Activated CD4-positive, alpha-beta T cell treated with anti-CD3 and anti-CD28 coated beads for 36 hours (primary cell): ENCODE measurements around the gene SLFN12L. TPM values are rescaled to one million over a fixed set of nuclear protein-coding genes. Genes with fewer than 3 reads are reported as not detected.
"Not testable (repeated sequence)": the region's sequence is repeated elsewhere in the genome, so short reads cannot be mapped to it uniquely, and the experiment has no call there.

Experiments
- ATAC-seq: fragments of 200-7000 bp; cut with Tn5 transposase; one replicate; pipeline ENCODE4 v1.10.0; 2021; ENCODE audit warnings: mild to moderate bottlenecking, moderate library complexity
- CTCF ChIA-PET: fragments of 350-600 bp; sonication (Branson Sonifier 250); formaldehyde crosslinking; loops from one replicate; lab custom pipeline; 2021; ENCODE audit warnings: antibody characterized with exemption; lab: Charles Lee
- POLR2A ChIA-PET: fragments of 350-600 bp; sonication (Branson Sonifier 250); formaldehyde crosslinking; loops from one replicate; lab custom pipeline; 2021; ENCODE audit warnings: antibody characterized with exemption, inconsistent platforms; lab: Charles Lee
- DNase-seq: peaks from one replicate; pipeline ENCODE4 v3.0.0-alpha.2; 2020
- H3K27ac Mint-ChIP-seq: one replicate; pipeline ENCODE4 v1.8.0; 2021; ENCODE audit warnings: mixed read lengths
- H3K27me3 Mint-ChIP-seq: one replicate; pipeline ENCODE4 v1.8.0; 2021; ENCODE audit warnings: mixed read lengths
- H3K36me3 Mint-ChIP-seq: one replicate; pipeline ENCODE4 v1.8.0; 2021; ENCODE audit warnings: low read depth, mixed read lengths
- H3K4me1 Mint-ChIP-seq: one replicate; pipeline ENCODE4 v1.8.0; 2021; ENCODE audit warnings: mixed read lengths
- H3K4me3 Mint-ChIP-seq: one replicate; pipeline ENCODE4 v1.8.0; 2021; ENCODE audit warnings: mild to moderate bottlenecking, moderate library complexity, mixed read lengths
- H3K9me3 Mint-ChIP-seq: one replicate; pipeline ENCODE4 v1.8.0; 2021; ENCODE audit warnings: low read depth, mixed read lengths
- intact Hi-C, 2 experiments: fragments of 100-400 bp; cut with DNase I in 1 of 2; cut with micrococcal nuclease in 1 of 2; formaldehyde crosslinking; loops; one replicate each; pipeline versions ENCODE4 v1.14.2 to v1.15.1; 2022 to 2024; cut with DNase I, micrococcal nuclease
- total RNA-seq, 2 experiments: library from RNA; stranded (reverse); gene quantifications; one replicate each; pipeline ENCODE4 v1.2.3, GENCODE V29; 2021

SLFN12L gene
- total RNA-seq, 2 experiments from 2014 or later = 23.3 to 23.7 TPM

GRCh38 chr17:35476283-35476820 lies 61.1 kb downstream of the SLFN12L start:
- POLR2A ChIA-PET = no interaction called here
- Mint-ChIP-seq H3K27ac (no peak overlapping the region), H3K9me3 (peaks cover 43% of the 10 kb centered on the region), H3K36me3 (peaks cover 76% of the 10 kb centered on the region), H3K4me3 (no peak overlapping the region), H3K27me3 (no peaks in the 10 kb centered on the region), H3K4me1 (peaks cover 14% of the 10 kb centered on the region)
- intact Hi-C loops = no loop called here
- CTCF ChIA-PET = no interaction called here
- ATAC-seq = no peak
- no peak for DNase-seq

DNA sequence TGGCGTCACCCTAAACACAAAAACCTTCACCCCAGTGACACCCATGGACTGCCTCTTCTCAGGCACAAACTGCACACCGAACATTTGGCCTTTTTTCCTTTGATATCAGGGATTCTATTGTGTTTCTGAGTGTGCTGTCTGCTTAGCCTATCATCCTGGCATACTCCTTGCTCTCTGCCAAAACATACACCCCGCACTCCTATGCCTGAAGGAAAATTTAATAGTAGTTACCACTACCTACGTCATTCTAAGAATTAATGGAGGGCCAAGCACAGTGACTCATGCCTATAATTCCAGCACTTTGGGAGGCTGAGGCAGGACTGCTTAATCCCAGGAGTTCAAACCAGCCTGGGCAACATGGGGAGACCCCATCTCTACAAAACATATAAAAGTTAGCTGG lies 69.0 kb downstream of the SLFN12L start:
- H3K36me3 Mint-ChIP-seq = peaks cover 24% of the 10 kb centered on the region
- no peaks in the 10 kb centered on the region for H3K27me3 Mint-ChIP-seq
- ATAC-seq = no peak
- H3K9me3 Mint-ChIP-seq = peaks cover 24% of the 10 kb centered on the region
- intact Hi-C loops = no loop called here
- POLR2A ChIA-PET = no interaction called here
- no peak overlapping the region for H3K27ac Mint-ChIP-seq
- no peak for DNase-seq
- H3K4me3 Mint-ChIP-seq = no peak overlapping the region
- peaks cover 22% of the 10 kb centered on the region for H3K4me1 Mint-ChIP-seq
- CTCF ChIA-PET = interaction anchor here (0.6 to 1.2 kb wide), 3 partner anchors 11 to 134 kb away, joined by 3 to 4 read pairs (median 3); no protein-coding TSS in a partner anchor

- H3K27ac Mint-ChIP-seq = peak overlapping the region; percentile 6
- CTCF ChIA-PET = interaction anchor here (1.2 to 1.6 kb wide), 3 partner anchors 10 to 156 kb away, joined by 3 to 4 read pairs (median 4); no protein-coding TSS in a partner anchor
- peaks cover 18% of the 10 kb centered on the region for H3K36me3 Mint-ChIP-seq
Observed at GRCh38 chr17:35467824-35468223, 69.7 kb downstream of the SLFN12L start.

DNA sequence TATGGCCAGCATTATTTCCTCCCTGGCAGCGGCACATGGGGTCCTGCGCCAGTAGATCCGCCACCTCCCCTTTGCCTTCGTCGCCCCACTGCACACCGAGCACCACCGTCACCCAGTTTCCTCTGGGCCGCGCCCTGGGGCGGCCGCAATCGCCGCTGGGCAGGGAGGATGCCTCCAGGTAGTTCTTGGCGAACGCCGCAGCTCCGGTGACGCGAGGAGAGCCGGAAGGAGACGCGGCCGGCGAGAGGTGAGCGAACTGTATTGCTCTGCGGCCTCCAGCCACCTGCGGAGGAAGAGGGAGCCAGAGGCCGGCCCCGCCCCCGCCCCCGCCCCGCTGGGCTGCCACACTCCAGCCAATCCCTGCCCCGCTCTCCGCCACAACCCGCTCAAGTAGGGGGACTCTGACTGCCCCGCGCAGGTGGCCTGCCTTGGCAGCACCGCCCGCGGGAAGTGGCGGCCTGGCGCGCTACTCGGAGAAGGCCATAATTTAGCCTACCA lies 77.1 kb downstream of the SLFN12L start:
- POLR2A ChIA-PET = no interaction called here
- peak overlapping the region; percentile 39 for H3K4me3 Mint-ChIP-seq

More at GRCh38 chr17:35467824-35468223, 69.7 kb downstream of the SLFN12L start:
- Mint-ChIP-seq H3K27me3 (no peaks in the 10 kb centered on the region), H3K4me3 (no peak overlapping the region), H3K9me3 (peaks cover 24% of the 10 kb centered on the region), H3K4me1 (peaks cover 22% of the 10 kb centered on the region)
- no peak for DNase-seq
- ATAC-seq = peak; percentile 42
- POLR2A ChIA-PET = no interaction called here
- intact Hi-C loops = no loop called here

DNA sequence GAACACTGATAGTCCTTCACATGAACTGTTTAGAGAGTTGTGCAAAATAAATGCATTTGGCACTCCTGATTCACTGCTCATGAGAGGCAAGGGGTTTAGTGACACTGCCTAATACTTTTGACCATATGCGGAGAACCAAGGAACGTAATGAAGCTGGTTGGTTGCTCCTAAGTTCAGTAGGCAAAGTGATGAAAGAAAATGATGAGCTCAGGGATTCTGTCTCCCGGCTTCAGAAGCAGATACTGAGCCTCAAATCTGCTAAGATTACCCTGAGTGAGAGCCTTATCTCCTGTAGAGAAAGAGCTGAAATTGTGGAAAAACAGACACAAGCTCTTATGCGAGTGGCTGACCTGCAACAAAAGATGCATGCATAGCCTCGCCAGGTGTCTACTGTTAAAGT lies 83.4 kb downstream of the SLFN12L start:
- intact Hi-C loops, H3K27me3 Mint-ChIP-seq, DNase-seq: not testable (repeated sequence)

More for the DNA sequence above, 77.1 kb downstream of the SLFN12L start:
- Mint-ChIP-seq H3K27me3 (no peaks in the 10 kb centered on the region), H3K36me3 (peaks cover 14% of the 10 kb centered on the region), H3K9me3 (peaks cover 9% of the 10 kb centered on the region), H3K27ac (peak overlapping the region; percentile 68), H3K4me1 (peaks cover 13% of the 10 kb centered on the region)
- intact Hi-C loops = no loop called here
- CTCF ChIA-PET = no interaction called here
- peak; percentile 82 for ATAC-seq
- DNase-seq = peak; percentile 62

DNA sequence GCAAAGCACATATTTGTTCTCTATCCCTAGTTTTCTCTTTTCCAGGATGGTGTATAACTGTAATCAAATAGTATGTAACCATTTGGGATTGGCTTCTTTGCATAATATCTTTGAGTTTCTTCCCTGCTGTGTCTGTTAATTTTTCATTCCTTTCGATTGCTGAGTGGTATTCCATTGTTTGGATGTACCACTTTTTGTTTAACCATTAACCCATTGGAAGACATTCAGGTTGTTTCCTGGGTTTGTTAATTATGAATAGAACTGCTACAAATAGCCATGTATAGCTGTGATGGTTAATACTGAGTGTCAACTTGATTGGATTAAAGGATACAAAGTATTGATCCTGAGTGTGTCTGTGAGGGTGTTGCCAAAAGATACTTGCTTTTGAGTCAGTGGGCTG lies 84.3 kb downstream of the SLFN12L start:
- POLR2A ChIA-PET = no interaction called here
- H3K9me3 Mint-ChIP-seq = no peaks in the 10 kb centered on the region

More for the DNA sequence above, 83.4 kb downstream of the SLFN12L start:
- CTCF ChIA-PET, H3K4me1 Mint-ChIP-seq, ATAC-seq, H3K9me3 Mint-ChIP-seq, H3K36me3 Mint-ChIP-seq, H3K27ac Mint-ChIP-seq, H3K4me3 Mint-ChIP-seq: not testable (repeated sequence)
- POLR2A ChIA-PET = interaction anchor here (0.6 kb wide), 1 partner anchor 115 kb away, joined by 4 read pairs; no protein-coding TSS in a partner anchor

GRCh38 chr17:35449371-35449931 lies 88.0 kb downstream of the SLFN12L start:
- CTCF ChIA-PET = interaction anchor here (0.7 kb wide), 1 partner anchor 340 kb away, joined by 3 read pairs; no protein-coding TSS in a partner anchor
- no peak overlapping the region for H3K4me3 Mint-ChIP-seq
- no peak for DNase-seq

More for the DNA sequence above, 84.3 kb downstream of the SLFN12L start:
- no peak overlapping the region for H3K4me3 Mint-ChIP-seq
- no peak for DNase-seq
- H3K27ac Mint-ChIP-seq = no peak overlapping the region
- ATAC-seq = no peak
- no peaks in the 10 kb centered on the region for H3K27me3 Mint-ChIP-seq
- peaks cover 1% of the 10 kb centered on the region for H3K4me1 Mint-ChIP-seq
- intact Hi-C loops = no loop called here
- no peaks in the 10 kb centered on the region for H3K36me3 Mint-ChIP-seq
- CTCF ChIA-PET = no interaction called here

DNA sequence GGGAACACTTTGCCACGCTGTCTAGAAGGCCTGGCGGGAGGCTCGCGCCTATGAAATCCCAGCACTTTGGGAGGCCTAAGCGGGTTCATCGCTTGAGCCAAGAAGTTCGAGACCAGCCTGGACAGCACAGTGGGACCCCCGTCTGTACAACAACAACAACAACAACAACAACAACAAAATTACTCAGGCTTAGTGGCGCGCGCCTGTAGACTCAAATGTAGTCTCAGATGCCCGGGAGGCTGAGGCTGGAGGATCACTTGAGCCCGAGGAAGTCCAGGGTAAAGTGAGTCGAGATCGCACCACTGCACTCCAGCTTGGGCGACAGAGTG lies 88.6 kb downstream of the SLFN12L start:
- ChIA-PET CTCF (interaction anchor here (0.7 to 1.3 kb wide), 8 partner anchors 21 to 341 kb away, joined by 3 to 4 read pairs (median 3); no protein-coding TSS in a partner anchor), POLR2A (no interaction called here)
- no peaks in the 10 kb centered on the region for H3K9me3 Mint-ChIP-seq
- H3K36me3 Mint-ChIP-seq = no peaks in the 10 kb centered on the region
- intact Hi-C loops = loop anchor here (1.0 to 5.0 kb wide), 9 partner anchors 16 to 204 kb away; partner anchors contain the start of genes SLFN11 (in 1 of the 2) and SLFN12L (in 1 of the 2)
- DNase-seq (no peak), ATAC-seq (no peak)
- peaks cover 15% of the 10 kb centered on the region for H3K4me1 Mint-ChIP-seq
- H3K27ac Mint-ChIP-seq = no peak overlapping the region
- peak overlapping the region; percentile 46 for H3K4me3 Mint-ChIP-seq
- no peaks in the 10 kb centered on the region for H3K27me3 Mint-ChIP-seq

More at GRCh38 chr17:35449371-35449931, 88.0 kb downstream of the SLFN12L start:
- no peak overlapping the region for H3K27ac Mint-ChIP-seq
- intact Hi-C loops = loop anchor here (2.0 to 5.0 kb wide), 4 partner anchors 37 to 137 kb away; partner anchors contain the start of gene SLFN12L (in 1 of the 2)
- no peaks in the 10 kb centered on the region for H3K27me3 Mint-ChIP-seq
- H3K4me1 Mint-ChIP-seq = peaks cover 15% of the 10 kb centered on the region
- ATAC-seq = no peak
- H3K9me3 Mint-ChIP-seq = no peaks in the 10 kb centered on the region
- POLR2A ChIA-PET = no interaction called here
- no peaks in the 10 kb centered on the region for H3K36me3 Mint-ChIP-seq

DNA sequence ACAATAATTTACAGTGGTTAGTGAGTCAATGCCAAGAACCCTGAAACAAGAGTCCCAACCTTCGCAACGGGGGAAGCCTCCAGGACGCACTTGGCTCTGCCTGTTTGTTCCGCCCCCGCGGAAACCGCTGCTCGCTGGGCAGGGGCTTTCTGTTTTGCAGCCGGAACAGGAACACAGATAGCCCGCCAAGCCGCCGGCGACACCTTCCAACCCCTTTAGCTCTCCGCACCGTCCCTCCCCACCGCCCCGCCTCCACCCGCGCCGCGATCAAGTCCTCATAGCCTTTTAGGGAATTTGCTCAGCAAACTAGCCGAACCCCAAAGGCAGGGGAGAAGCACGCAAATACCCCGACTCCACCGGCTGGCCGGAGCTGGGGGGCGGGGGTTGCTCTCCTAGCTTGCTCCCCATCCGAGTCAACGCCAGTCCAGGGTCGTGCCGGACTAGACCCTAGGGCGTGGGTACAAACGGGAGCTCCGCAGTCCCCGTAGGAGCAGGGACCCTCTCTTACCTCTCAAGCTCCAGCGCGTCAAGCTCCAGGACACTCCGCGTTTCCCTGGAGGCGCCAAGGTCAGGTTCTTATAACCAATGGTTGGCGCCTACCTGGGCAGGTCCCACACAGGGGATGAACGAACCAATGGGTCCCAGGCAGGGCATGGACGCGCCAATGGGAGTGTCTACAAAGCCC lies 89.1 kb downstream of the SLFN12L start, which contains the start of gene SLFN13:
Gene SLFN13, minus strand, starts transcription at position 553 of the 685 bp plus-strand sequence. CDS start 3,086 bp downstream, outside the sequence.
- peak within 1 kb of the TSS; percentile 46 for H3K4me3 Mint-ChIP-seq
- peaks cover 15% of the 10 kb centered on the region for H3K4me1 Mint-ChIP-seq
- ChIA-PET POLR2A (interaction anchor here (0.6 to 1.0 kb wide), 4 partner anchors 39 to 234 kb away, joined by 3 to 6 read pairs (median 4); no protein-coding TSS in a partner anchor), CTCF (interaction anchor here (0.7 to 1.3 kb wide), 8 partner anchors 22 to 308 kb away, joined by 3 to 4 read pairs (median 3); no protein-coding TSS in a partner anchor)
- intact Hi-C loops = loop anchor here (1.0 to 5.0 kb wide), 9 partner anchors 15 to 203 kb away; partner anchors contain the start of genes SLFN11 (in 1 of the 2) and SLFN12L (in 1 of the 2)
- peak within 1 kb of the TSS; percentile 51 for H3K27ac Mint-ChIP-seq
- H3K9me3 Mint-ChIP-seq = no peaks in the 10 kb centered on the region
- DNase-seq = peak; percentile 97
- H3K36me3 Mint-ChIP-seq = no peaks in the 10 kb centered on the region
- ATAC-seq = peak; percentile 97
- no peaks in the 10 kb centered on the region for H3K27me3 Mint-ChIP-seq

GRCh38 chr17:35447499-35447898 lies 90.0 kb downstream of the SLFN12L start:
- no peak for ATAC-seq
- POLR2A ChIA-PET = interaction anchor here (1.0 kb wide), 2 partner anchors 39 to 41 kb away, joined by 4 to 6 read pairs; no protein-coding TSS in a partner anchor
- no peaks in the 10 kb centered on the region for H3K9me3 Mint-ChIP-seq
- peaks cover 15% of the 10 kb centered on the region for H3K4me1 Mint-ChIP-seq
- H3K36me3 Mint-ChIP-seq = no peaks in the 10 kb centered on the region
- H3K27me3 Mint-ChIP-seq = no peaks in the 10 kb centered on the region
- no peak for DNase-seq
- no peak overlapping the region for H3K27ac Mint-ChIP-seq
- intact Hi-C loops = loop anchor here in 1 of 2 experiments (5.0 kb wide), 1 partner anchor 135 kb away; no protein-coding TSS in a partner anchor
- peak overlapping the region; percentile 46 for H3K4me3 Mint-ChIP-seq
- CTCF ChIA-PET = interaction anchor here (0.7 to 1.4 kb wide), 4 partner anchors 92 to 196 kb away, joined by 3 to 4 read pairs (median 3); no protein-coding TSS in a partner anchor
